ENCODE results near the gene OTUB2.

The OTUB2 gene

GRCh38 chr14:94030571-94030970 is 4.4 kb downstream of the OTUB2 start:
- no peak for TF ChIP-seq CTCF (IDR thresholded peaks at IDR 0.05; ENCODE audit: control insufficient read depth, insufficient read depth, low read depth, low read length, missing control alignments)
- no peak for DNase-seq (ENCODE audit: low read depth)
- no peak overlapping the region for H3K4me3 ChIP-seq (ENCODE audit: control insufficient read depth, low read depth, low read length)

GRCh38 chr14:94031161-94031882 is 5.2 kb downstream of the OTUB2 start:
- DNase-seq (ENCODE audit: low read depth), result no peak
- TF ChIP-seq CTCF (IDR thresholded peaks at IDR 0.05; ENCODE audit: control insufficient read depth, insufficient read depth, low read depth, low read length, missing control alignments), result no peak
- no peak overlapping the region for H3K4me3 ChIP-seq (ENCODE audit: control insufficient read depth, low read depth, low read length)

GRCh38 chr14:94031883-94032279 is 5.7 kb downstream of the OTUB2 start:
- no peak for TF ChIP-seq CTCF (IDR thresholded peaks at IDR 0.05; ENCODE audit: control insufficient read depth, insufficient read depth, low read depth, low read length, missing control alignments)
- DNase-seq (ENCODE audit: low read depth), result no peak
- no peak overlapping the region for H3K4me3 ChIP-seq (ENCODE audit: control insufficient read depth, low read depth, low read length)

GRCh38 chr14:94034886-94035285 is 8.7 kb downstream of the OTUB2 start:
- DNase-seq (ENCODE audit: low read depth), result no peak
- no peak for TF ChIP-seq CTCF (IDR thresholded peaks at IDR 0.05; ENCODE audit: control insufficient read depth, insufficient read depth, low read depth, low read length, missing control alignments)
- H3K4me3 ChIP-seq (ENCODE audit: control insufficient read depth, low read depth, low read length), result no peak overlapping the region

GRCh38 chr14:94036313-94037167 is 10.4 kb downstream of the OTUB2 start:
- no peak overlapping the region for H3K4me3 ChIP-seq (ENCODE audit: control insufficient read depth, low read depth, low read length)
- peak; percentile 90 for TF ChIP-seq CTCF (IDR thresholded peaks at IDR 0.05; ENCODE audit: control insufficient read depth, insufficient read depth, low read depth, low read length, missing control alignments)
- peak; percentile 20 for DNase-seq (ENCODE audit: low read depth)

GRCh38 chr14:94037954-94038353 is 11.8 kb downstream of the OTUB2 start:
- no peak for DNase-seq (ENCODE audit: low read depth)
- no peak for TF ChIP-seq CTCF (IDR thresholded peaks at IDR 0.05; ENCODE audit: control insufficient read depth, insufficient read depth, low read depth, low read length, missing control alignments)

More at GRCh38 chr14:94037954-94038353, 11.8 kb downstream of the OTUB2 start:
- no peak overlapping the region for H3K4me3 ChIP-seq (ENCODE audit: control insufficient read depth, low read depth, low read length)

Measured in AG09309 (cell line).